Kidney epithelial cell (primary cell): Measurements from ENCODE around the gene CINP. TPM values are rescaled to one million over a fixed set of nuclear protein-coding genes. Genes with fewer than 3 reads are reported as not detected.
"Not testable (repeated sequence)": the region's sequence is repeated elsewhere in the genome, so short reads cannot be mapped to it uniquely, and the experiment has no call there.

Experiments used
- DNase-seq: peaks from one replicate; pipeline ENCODE4 v3.0.0-alpha.2; 2010; ENCODE audit warnings: low read depth
- H3K27me3 ChIP-seq: 2 replicates; pipeline ENCODE4 v1.6.0; 2011; ENCODE audit warnings: low read length; ENCODE audit not compliant: control insufficient read depth, insufficient read depth
- H3K36me3 ChIP-seq: 2 replicates; pipeline ENCODE4 v1.5.1; 2011; ENCODE audit warnings: low read length; ENCODE audit not compliant: control insufficient read depth, insufficient read depth
- H3K4me3 ChIP-seq: 2 replicates; pipeline ENCODE4 v1.5.1; 2011; ENCODE audit warnings: low read depth, mild to moderate bottlenecking, control low read depth, low read length
- CTCF ChIP-seq: IDR thresholded peaks from 2 replicates; pipeline ENCODE4 v1.5.1; 2011; ENCODE audit warnings: mild to moderate bottlenecking, moderate library complexity, low read length, control low read depth, inconsistent platforms; ENCODE audit not compliant: insufficient read depth, poor library complexity, severe bottlenecking
- total RNA-seq: library from RNA; depleted of rRNA; stranded (reverse); fragments of >200 nt; gene quantifications from 2 replicates; pipeline ENCODE4 v1.2.3, GENCODE V29; 2015

CINP gene
- total RNA-seq, 1 donor from 2014 or later = 33.7 TPM

- no peak for TF ChIP-seq CTCF
- no peak for DNase-seq
- peak overlapping the region; percentile 91 for H3K4me3 ChIP-seq
- no peaks in the 10 kb centered on the region for H3K27me3 ChIP-seq
- H3K36me3 ChIP-seq = no peaks in the 10 kb centered on the region
These were observed 606 bp downstream of the CINP start for GRCh38 chr14:102362084-102362483.

- no peak overlapping the region for H3K4me3 ChIP-seq
- no peak for DNase-seq
- no peak for TF ChIP-seq CTCF
- H3K27me3 ChIP-seq = no peaks in the 10 kb centered on the region
- H3K36me3 ChIP-seq = no peaks in the 10 kb centered on the region
These were observed 2.3 kb downstream of the CINP start for GRCh38 chr14:102360388-102360787.

- no peak for TF ChIP-seq CTCF
- DNase-seq = no peak
- H3K36me3 ChIP-seq = no peaks in the 10 kb centered on the region
- no peaks in the 10 kb centered on the region for H3K27me3 ChIP-seq
- no peak overlapping the region for H3K4me3 ChIP-seq
These were observed 3.3 kb downstream of the CINP start for GRCh38 chr14:102359341-102359740.

DNA sequence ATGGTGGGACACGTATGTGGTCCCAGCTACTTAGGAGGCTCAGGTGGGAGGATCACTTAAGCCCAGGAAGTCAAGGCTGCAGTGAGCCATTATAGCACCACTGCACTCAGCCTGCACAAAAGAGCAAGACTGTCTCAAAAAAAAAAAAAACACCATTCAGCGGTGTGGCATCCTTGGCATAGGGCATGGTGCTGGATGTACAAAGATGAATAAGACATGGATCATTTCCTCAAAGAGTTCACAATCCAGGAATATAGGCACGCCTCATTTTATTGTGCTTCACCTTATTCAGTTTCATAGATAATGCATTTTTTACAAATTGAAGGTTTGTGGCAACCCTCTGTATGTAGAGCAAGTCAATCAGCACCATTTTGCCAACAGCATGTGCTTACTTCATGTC is 6.4 kb downstream of the CINP start:
- H3K36me3 ChIP-seq = no peaks in the 10 kb centered on the region
- DNase-seq = no peak
- TF ChIP-seq CTCF = no peak

GRCh38 chr14:102353126-102353619 is 9.5 kb downstream of the CINP start:
- Histone ChIP-seq H3K4me3 (no peak overlapping the region), H3K36me3 (no peaks in the 10 kb centered on the region), H3K27me3 (no peaks in the 10 kb centered on the region)
- no peak for DNase-seq
- TF ChIP-seq CTCF = no peak

More for the DNA sequence above, 6.4 kb downstream of the CINP start:
- Histone ChIP-seq H3K4me3 (no peak overlapping the region), H3K27me3 (no peaks in the 10 kb centered on the region)

DNA sequence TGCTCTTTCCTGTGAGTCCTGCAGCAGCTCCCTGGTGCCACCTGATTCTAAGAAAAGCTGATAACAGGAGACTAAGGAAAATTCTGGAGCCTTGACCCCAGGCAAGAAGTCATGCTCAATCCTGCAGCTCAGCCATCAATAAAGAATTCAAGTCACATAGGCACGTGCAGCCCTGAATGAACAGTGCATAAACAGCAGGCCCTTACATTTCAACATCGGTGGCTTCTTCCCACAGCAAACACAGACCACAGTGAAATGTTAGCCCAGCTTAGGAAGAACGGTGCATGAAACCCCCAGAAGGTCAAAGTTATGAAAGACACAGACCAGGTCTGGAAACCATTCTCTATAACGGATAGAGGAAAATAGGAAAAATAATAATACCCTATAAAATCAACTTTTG is 10.5 kb downstream of the CINP start:
- no peak for TF ChIP-seq CTCF
- no peaks in the 10 kb centered on the region for H3K36me3 ChIP-seq
- no peak for DNase-seq
- H3K27me3 ChIP-seq = no peaks in the 10 kb centered on the region
- H3K4me3 ChIP-seq = no peak overlapping the region

DNA sequence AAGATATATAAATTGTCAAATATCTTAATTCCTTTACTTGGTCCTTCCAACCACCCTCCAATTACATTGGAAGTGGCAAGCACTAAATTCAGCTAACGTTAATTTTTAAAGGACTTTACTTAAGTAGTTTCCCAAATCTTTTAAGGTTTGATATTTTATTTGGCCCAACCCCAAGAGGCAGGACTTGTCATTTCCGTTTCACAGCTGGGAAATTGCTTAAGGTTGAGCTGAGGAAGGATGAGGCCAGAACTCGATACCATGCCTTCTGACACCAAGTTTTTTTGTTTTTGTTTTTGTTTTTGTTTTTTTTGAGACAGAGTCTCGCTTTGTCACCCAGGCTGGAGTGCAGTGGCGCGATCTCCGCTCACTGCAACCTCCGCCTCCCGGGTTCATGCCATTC is 11.1 kb downstream of the CINP start:
- not testable (repeated sequence) for H3K36me3 ChIP-seq

More for the DNA sequence above, 11.1 kb downstream of the CINP start:
- not testable (repeated sequence) for H3K4me3 ChIP-seq, DNase-seq, H3K27me3 ChIP-seq
